SK-N-SH (cell line): ENCODE data around the gene NLRP14. TPM values are rescaled to one million over a fixed set of nuclear protein-coding genes. Genes with fewer than 3 reads are reported as not detected.

Experiments used
- CTCF ChIA-PET: fragments of 300-600, 350-600 bp; formaldehyde crosslinking; extraction: SDS; loops from one replicate; lab custom pipeline; 2021; lab: Yijun Ruan, JAX
- POLR2A ChIA-PET: fragments of 350-600 bp; sonication (Branson Sonifier 250); formaldehyde crosslinking; extraction: SDS; loops from one replicate; lab custom pipeline; 2020; ENCODE audit warnings: antibody characterized with exemption, inconsistent platforms; lab: Yijun Ruan, JAX
- DNase-seq: peaks from one replicate; pipeline ENCODE4 v3.0.0; 2012
- H2AFZ ChIP-seq: fragments of 200-600 bp; sonication (generic); 2 replicates; pipeline ENCODE4 v1.8.1; 2016; ENCODE audit warnings: antibody characterized with exemption, mild to moderate bottlenecking, low read depth
- H3F3A ChIP-seq: fragments of 200-600 bp; sonication (generic); replicated peaks from 2 replicates; pipeline ENCODE3; 2016; ENCODE audit warnings: antibody characterized with exemption, mild to moderate bottlenecking; ENCODE audit not compliant: insufficient read depth
- H3K27ac ChIP-seq, 2 experiments: fragments of 200-500 bp in 1 of 2; fragments of 200-600 bp in 1 of 2; sonication (Bioruptor generic) in 1 of 2; sonication (generic), shearing (Covaris generic) in 1 of 2; 2 replicates each; pipeline versions ENCODE4 v1.5.1 to v1.6.1; 2014 to 2016; ENCODE audit warnings: low read depth in 2 of 2, inconsistent platforms in 1 of 2, low read length in 1 of 2, mild to moderate bottlenecking in 1 of 2, mixed read lengths in 1 of 2
- H3K27me3 ChIP-seq: fragments of 200-600 bp; sonication (generic), shearing (Covaris generic); 2 replicates; pipeline ENCODE4 v1.6.1; 2016; ENCODE audit warnings: mixed run types; ENCODE audit not compliant: insufficient read depth
- H3K36me3 ChIP-seq, 2 experiments: fragments of 200-500 bp in 1 of 2; fragments of 200-600 bp in 1 of 2; sonication (Bioruptor generic) in 1 of 2; sonication (generic) in 1 of 2; replicated peaks in 1 of 2; 2 replicates each; pipeline versions ENCODE3 to v1.5.1; 2014 to 2016; ENCODE audit warnings: low read length in 1 of 2, mild to moderate bottlenecking in 1 of 2; ENCODE audit not compliant: insufficient read depth in 2 of 2, control insufficient read depth in 1 of 2
- H3K4me1 ChIP-seq, 2 experiments: fragments of 200-500 bp in 1 of 2; fragments of 200-600 bp in 1 of 2; sonication (Bioruptor generic) in 1 of 2; sonication (generic), shearing (Covaris generic) in 1 of 2; 2 replicates each; pipeline versions ENCODE4 v1.5.1 to v1.6.1; 2014 to 2016; ENCODE audit warnings: low read depth in 1 of 2, low read length in 1 of 2, mixed run types in 1 of 2; ENCODE audit not compliant: insufficient read depth in 2 of 2, control insufficient read depth in 1 of 2
- H3K4me2 ChIP-seq: fragments of 200-600 bp; sonication (generic), shearing (Covaris generic); 2 replicates; pipeline ENCODE4 v1.6.1; 2017; ENCODE audit warnings: mixed run types
- H3K4me3 ChIP-seq, 2 experiments: fragments of 200-500 bp in 1 of 2; fragments of 200-600 bp in 1 of 2; sonication (Bioruptor generic) in 1 of 2; sonication (generic), shearing (Covaris generic) in 1 of 2; 2 replicates each; pipeline versions ENCODE4 v1.5.1 to v1.8.1; 2014 to 2016; ENCODE audit warnings: low read depth in 2 of 2, inconsistent platforms in 1 of 2, low read length in 1 of 2, mild to moderate bottlenecking in 1 of 2, mixed read lengths in 1 of 2, moderate library complexity in 1 of 2
- H3K79me2 ChIP-seq: fragments of 200-600 bp; sonication (generic); 2 replicates; pipeline ENCODE4 v1.8.1; 2017; ENCODE audit warnings: mild to moderate bottlenecking; ENCODE audit not compliant: insufficient read depth
- H3K9ac ChIP-seq: fragments of 200-600 bp; sonication (generic); 2 replicates; pipeline ENCODE4 v1.6.1; 2017; ENCODE audit warnings: mixed run types
- H3K9me2 ChIP-seq: fragments of 200-600 bp; sonication (generic); 2 replicates; pipeline ENCODE4 v1.6.1; 2017; ENCODE audit warnings: mixed run types
- H3K9me3 ChIP-seq: fragments of 200-600 bp; sonication (generic); 2 replicates; pipeline ENCODE4 v1.6.1; 2017; ENCODE audit warnings: mixed run types, mild to moderate bottlenecking, moderate library complexity
- H4K20me1 ChIP-seq: fragments of 200-600 bp; sonication (generic); 2 replicates; pipeline ENCODE4 v1.6.1; 2017; ENCODE audit warnings: mild to moderate bottlenecking, mixed run types; ENCODE audit not compliant: insufficient read depth
- ELF1 ChIP-seq: IDR thresholded peaks from 2 replicates; pipeline ENCODE4 v1.4.0; 2012
- EP300 ChIP-seq, 2 experiments: IDR thresholded peaks; 2 replicates each; pipeline versions ENCODE4 v1.4.0 to v1.6.1; 2012; ENCODE audit warnings: borderline replicate concordance in 1 of 2, low read depth in 1 of 2, low read length in 1 of 2
- IRF3 ChIP-seq: fragments of 150-350 bp; IDR thresholded peaks from 2 replicates; pipeline ENCODE4 v1.6.1; 2016; ENCODE audit warnings: mild to moderate bottlenecking, low read depth, low read length
- NFIC ChIP-seq: IDR thresholded peaks from 2 replicates; pipeline ENCODE4 v1.4.0; 2012; ENCODE audit warnings: borderline replicate concordance
- PBX3 ChIP-seq: IDR thresholded peaks from 2 replicates; pipeline ENCODE4; 2012
- REST ChIP-seq: IDR thresholded peaks from 2 replicates; pipeline ENCODE4 v1.6.1; 2012; ENCODE audit warnings: mild to moderate bottlenecking, low read depth, low read length, moderate library complexity
- RXRA ChIP-seq: IDR thresholded peaks from 2 replicates; pipeline ENCODE4 v1.4.0; 2012; ENCODE audit warnings: low read depth, mild to moderate bottlenecking, borderline replicate concordance
- TAF1 ChIP-seq: IDR thresholded peaks from 2 replicates; pipeline ENCODE4 v1.6.1; 2012; ENCODE audit warnings: low read depth, mild to moderate bottlenecking, low read length, moderate library complexity, borderline replicate concordance
- TCF12 ChIP-seq: IDR thresholded peaks from 2 replicates; pipeline ENCODE4 v1.4.0; 2012
- USF2 ChIP-seq: fragments of 150-350 bp; IDR thresholded peaks from 2 replicates; pipeline ENCODE4 v1.6.1; 2017; ENCODE audit warnings: antibody characterized with exemption, low read length, low read depth, borderline replicate concordance
- WGBS: methylation state at CpG from one replicate; pipeline ENCODE4 v1.1.6; 2017; ENCODE audit warnings: low lambda C conversion rate; 5-methylcytosine and 5-hydroxymethylcytosine counted together
- polyA plus RNA-seq, 3 experiments: library from polyadenylated mRNA; depleted of rRNA; stranded (reverse); fragments of >200 nt; gene quantifications; 2 replicates each; pipeline ENCODE4 v1.2.3, GENCODE V29; 2012

NLRP14 gene
- polyA plus RNA-seq, 1 of the 3 experiments (the other 2 are of a cell fraction) = not detected

- TF ChIP-seq USF2 (no peak), NFIC (no peak), IRF3 (no peak), EP300 (IDR thresholded peaks at IDR 0.05; ENCODE audit: borderline replicate concordance in 1 of 2, low read depth in 1 of 2, low read length in 1 of 2) (no peak), RXRA (no peak), TAF1 (no peak), PBX3 (no peak), TCF12 (no peak), REST (no peak), ELF1 (no peak)
- 47% methylated on average over 2 of the region's 2 CpGs for WGBS
- Histone ChIP-seq H3K27me3 (no peaks in the 10 kb centered on the region), H2AFZ (no peak overlapping the region), H3F3A (no peaks in the 10 kb centered on the region), H3K9me2 (no peaks in the 10 kb centered on the region), H3K27ac (no peak overlapping the region), H3K9me3 (no peaks in the 10 kb centered on the region), H3K36me3 (no peaks in the 10 kb centered on the region), H3K4me2 (no peak overlapping the region), H3K9ac (no peak overlapping the region), H4K20me1 (no peaks in the 10 kb centered on the region), H3K79me2 (no peaks in the 10 kb centered on the region), H3K4me3 (no peak overlapping the region), H3K4me1 (no peaks in the 10 kb centered on the region)
- no peak for DNase-seq
- ChIA-PET POLR2A (no interaction called here), CTCF (no interaction called here)
These were observed 42.3 kb downstream of the NLRP14 start for GRCh38 chr11:7062534-7062933.
